Measurements from ENCODE around the gene SLC22A23.
A peak's percentile ranks its signal among the peaks of the same experiment; 100 is the strongest.

Gene SLC22A23

DNA sequence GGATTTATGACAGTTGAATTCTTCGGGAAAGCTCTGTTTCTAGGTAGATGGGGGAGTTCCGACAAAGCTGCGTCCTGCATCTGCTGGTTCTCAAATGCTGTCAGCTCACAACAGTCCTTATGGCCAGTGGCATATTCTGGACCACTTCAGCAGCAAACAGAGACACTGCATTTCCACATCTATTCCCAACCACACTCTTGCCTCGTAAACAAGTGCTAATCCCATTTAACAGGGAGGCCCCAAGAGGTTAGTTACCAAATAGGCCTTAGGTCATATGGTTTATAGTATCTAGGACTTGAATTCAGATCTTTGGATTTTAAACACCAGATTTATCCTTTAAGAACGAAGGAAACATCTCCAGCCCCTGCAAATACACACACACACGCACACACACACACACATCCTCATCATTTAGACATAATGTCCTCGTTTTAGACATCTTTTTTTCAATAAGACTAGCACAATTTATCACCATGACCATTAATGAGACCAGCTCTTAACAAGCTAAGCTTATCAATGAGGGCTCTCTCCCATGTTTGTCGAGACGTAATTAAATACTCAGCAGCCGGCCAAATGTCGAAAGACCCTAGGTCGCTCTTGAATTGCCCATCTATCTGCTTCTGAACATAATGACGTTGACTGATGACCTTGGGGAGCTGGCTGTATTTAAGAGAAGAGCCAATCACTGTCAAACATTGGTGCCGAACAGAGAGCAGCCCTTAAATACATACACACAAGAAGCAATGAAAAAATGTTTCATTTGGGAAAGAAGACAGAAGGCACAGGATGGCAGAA is 113.6 kb downstream of the SLC22A23 start:
- Histone ChIP-seq H3K4me3 (ENCODE audit: low read length) (no peak overlapping the region), H3K27ac (ENCODE audit: low read depth, low read length) (no peak overlapping the region; the same call in 1 of the 2 replicates), H3K4me1 (ENCODE audit: insufficient read depth, low read length) (peaks cover 64% of the 10 kb centered on the region), H3K9me3 (ENCODE audit: insufficient read depth, low read depth, low read length) (no peaks in the 10 kb centered on the region), H3K36me3 (ENCODE audit: insufficient read depth, low read length) (no peaks in the 10 kb centered on the region), H3K9ac (ENCODE audit: low read depth, low read length) (no peak overlapping the region), H3K27me3 (ENCODE audit: insufficient read depth, low read length) (no peaks in the 10 kb centered on the region)
- WGBS, result 77% methylated on average over 13 of the region's 14 CpGs

DNA sequence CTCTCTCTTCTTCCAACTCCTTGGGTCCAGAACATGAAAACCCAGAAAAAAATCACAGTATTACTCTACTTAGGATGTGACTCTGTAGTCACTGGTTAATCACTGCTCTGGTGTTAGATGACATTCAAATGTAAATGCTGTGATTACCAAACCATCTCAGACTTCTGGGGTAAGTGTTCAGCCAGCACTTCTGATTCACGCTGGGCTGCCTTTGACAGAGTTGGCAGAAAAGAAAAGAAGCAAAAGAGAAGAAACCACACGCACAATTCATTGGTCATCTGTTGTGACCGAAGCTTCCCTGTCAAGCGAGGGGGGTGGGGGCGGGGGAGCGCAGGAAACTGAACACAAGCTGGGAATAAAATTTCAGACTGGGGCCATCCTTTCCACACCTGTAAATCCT is 115.4 kb downstream of the SLC22A23 start:
- H3K9ac ChIP-seq (ENCODE audit: low read depth, low read length), result no peak overlapping the region; the same call in 1 of the 2 replicates
- 5% methylated on average over 6 of the region's 6 CpGs for WGBS
- H3K36me3 ChIP-seq (ENCODE audit: insufficient read depth, low read length), result no peaks in the 10 kb centered on the region
- H3K27me3 ChIP-seq (ENCODE audit: insufficient read depth, low read length), result no peaks in the 10 kb centered on the region
- H3K27ac ChIP-seq (ENCODE audit: low read depth, low read length), result peak overlapping the region; percentile 79
- H3K9me3 ChIP-seq (ENCODE audit: insufficient read depth, low read depth, low read length), result no peaks in the 10 kb centered on the region
- no peak overlapping the region for H3K4me3 ChIP-seq (ENCODE audit: low read length)
- peaks cover 76% of the 10 kb centered on the region for H3K4me1 ChIP-seq (ENCODE audit: insufficient read depth, low read length)

DNA sequence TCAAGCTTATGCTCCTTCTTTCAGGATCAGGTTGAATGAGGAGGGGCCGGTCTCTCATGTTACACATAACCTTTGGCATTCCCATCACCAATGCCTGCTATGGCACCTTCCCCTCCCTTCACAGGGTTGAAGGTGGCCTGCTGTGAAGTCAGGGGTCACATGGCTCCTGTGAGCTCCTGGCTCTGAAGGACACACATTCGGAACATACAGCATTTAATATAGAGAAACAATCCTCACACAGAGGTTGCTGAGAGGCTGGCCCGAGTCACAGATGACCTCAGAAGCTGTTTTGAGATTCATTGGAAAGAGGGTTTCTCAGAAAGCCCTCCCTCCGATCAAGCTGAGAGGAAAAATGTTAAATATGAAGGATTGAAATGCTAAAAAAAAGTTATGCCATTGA is 116.0 kb downstream of the SLC22A23 start:
- Histone ChIP-seq H3K4me1 (ENCODE audit: insufficient read depth, low read length) (peaks cover 80% of the 10 kb centered on the region), H3K36me3 (ENCODE audit: insufficient read depth, low read length) (no peaks in the 10 kb centered on the region), H3K4me3 (ENCODE audit: low read length) (no peak overlapping the region), H3K9ac (ENCODE audit: low read depth, low read length) (no peak overlapping the region), H3K27me3 (ENCODE audit: insufficient read depth, low read length) (no peaks in the 10 kb centered on the region), H3K9me3 (ENCODE audit: insufficient read depth, low read depth, low read length) (no peaks in the 10 kb centered on the region), H3K27ac (ENCODE audit: low read depth, low read length) (peak overlapping the region; percentile 79; the same call in 1 of the 2 replicates)
- 40% methylated on average over 4 of the region's 4 CpGs for WGBS

DNA sequence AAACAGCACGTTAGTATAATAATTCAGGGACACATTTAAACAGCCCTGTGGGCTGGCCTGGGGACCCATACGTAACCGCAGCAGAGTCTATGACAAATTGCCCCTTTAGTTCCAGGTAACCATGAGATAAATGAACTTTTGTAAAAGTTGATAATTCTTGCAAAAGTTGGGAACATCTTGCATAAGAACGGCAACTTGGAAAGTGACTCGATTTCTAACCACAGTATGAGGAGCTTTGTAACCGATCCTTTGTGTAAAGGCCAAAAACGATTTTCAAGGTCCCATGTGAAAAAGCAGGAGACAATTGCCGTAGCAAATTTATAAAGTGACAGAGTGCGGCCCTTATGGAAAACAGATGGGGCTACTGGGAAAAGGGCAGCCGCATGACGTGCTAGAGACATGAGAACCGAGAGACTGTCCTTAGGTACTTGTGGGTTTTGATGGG is 116.5 kb downstream of the SLC22A23 start:
- no peak overlapping the region for H3K4me3 ChIP-seq (ENCODE audit: low read length)
- H3K4me1 ChIP-seq (ENCODE audit: insufficient read depth, low read length), result peaks cover 80% of the 10 kb centered on the region
- H3K27me3 ChIP-seq (ENCODE audit: insufficient read depth, low read length), result no peaks in the 10 kb centered on the region
- no peaks in the 10 kb centered on the region for H3K9me3 ChIP-seq (ENCODE audit: insufficient read depth, low read depth, low read length)
- no peaks in the 10 kb centered on the region for H3K36me3 ChIP-seq (ENCODE audit: insufficient read depth, low read length)
- H3K27ac ChIP-seq (ENCODE audit: low read depth, low read length), result peak overlapping the region; percentile 79; the same call in 1 of the 2 replicates
- WGBS, result 84% methylated on average over 12 of the region's 12 CpGs
- no peak overlapping the region for H3K9ac ChIP-seq (ENCODE audit: low read depth, low read length)

DNA sequence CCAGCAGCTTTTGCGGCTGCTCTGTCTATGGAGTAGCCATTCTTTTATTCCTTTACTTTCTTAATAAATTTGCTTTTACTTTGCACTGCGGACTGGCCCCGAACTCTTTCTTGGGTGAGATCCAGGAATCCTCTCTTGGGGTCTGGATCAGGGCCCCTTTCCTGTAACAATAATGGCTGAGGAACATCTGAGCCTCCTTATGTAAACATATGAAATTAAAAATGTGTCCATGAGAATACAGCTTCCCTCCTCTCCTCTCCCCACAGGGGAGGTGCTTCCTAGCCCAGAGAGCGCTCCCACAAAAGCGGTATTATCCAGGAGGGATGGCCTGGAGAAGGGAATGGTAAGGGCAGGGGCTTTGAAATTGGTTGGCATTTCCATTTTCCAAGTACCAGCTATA is 117.0 kb downstream of the SLC22A23 start:
- H3K9me3 ChIP-seq (ENCODE audit: insufficient read depth, low read depth, low read length), result no peaks in the 10 kb centered on the region
- no peak overlapping the region for H3K4me3 ChIP-seq (ENCODE audit: low read length)
- H3K9ac ChIP-seq (ENCODE audit: low read depth, low read length), result no peak overlapping the region
- no peaks in the 10 kb centered on the region for H3K36me3 ChIP-seq (ENCODE audit: insufficient read depth, low read length)
- H3K27ac ChIP-seq (ENCODE audit: low read depth, low read length), result peak overlapping the region; percentile 79; the same call in 1 of the 2 replicates
- no peaks in the 10 kb centered on the region for H3K27me3 ChIP-seq (ENCODE audit: insufficient read depth, low read length)
- peaks cover 80% of the 10 kb centered on the region for H3K4me1 ChIP-seq (ENCODE audit: insufficient read depth, low read length)
- WGBS, result 76% methylated on average over 5 of the region's 5 CpGs

DNA sequence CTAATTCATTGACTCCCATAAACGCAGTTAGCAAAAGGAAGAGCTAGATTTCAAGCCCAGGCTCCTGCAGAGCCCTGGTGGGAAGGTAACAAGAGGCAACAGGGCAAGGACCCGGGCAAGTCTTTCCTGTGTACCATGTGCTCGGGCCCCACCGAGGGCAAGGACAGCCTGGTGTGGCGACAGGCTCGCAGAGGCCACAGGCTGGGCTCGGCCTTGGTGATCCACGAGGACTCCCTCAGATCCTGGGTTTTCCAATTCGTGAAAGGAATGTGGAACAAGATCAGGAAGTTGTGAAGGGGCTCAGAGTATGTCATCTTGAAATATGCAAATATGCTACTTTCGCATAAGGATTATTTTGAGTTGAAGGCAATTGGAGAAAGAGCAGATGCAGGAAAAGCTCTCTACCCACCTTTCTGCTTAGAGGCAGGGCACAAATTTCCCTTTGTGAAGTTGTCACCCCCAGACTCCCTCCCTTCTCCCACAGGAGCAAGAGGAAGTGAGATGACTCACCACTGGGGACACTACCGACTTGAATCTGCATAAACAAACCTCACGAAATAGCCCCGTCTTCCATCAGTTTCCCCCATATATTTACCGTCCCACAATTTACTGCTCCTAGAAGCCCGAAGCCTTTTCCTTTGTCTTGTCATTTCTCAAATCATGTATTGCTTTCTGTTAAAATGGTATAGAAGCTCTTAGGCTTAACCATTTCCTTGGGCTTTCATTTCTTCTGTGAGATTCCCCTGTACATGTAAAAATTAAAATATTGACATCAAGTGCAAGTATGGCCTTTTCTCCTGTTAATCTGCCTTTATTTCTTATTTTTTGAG is 119.1 kb downstream of the SLC22A23 start:
- peak overlapping the region; percentile 80 for H3K27ac ChIP-seq (ENCODE audit: low read depth, low read length)
- peaks cover 68% of the 10 kb centered on the region for H3K4me1 ChIP-seq (ENCODE audit: insufficient read depth, low read length)
- H3K9me3 ChIP-seq (ENCODE audit: insufficient read depth, low read depth, low read length), result no peaks in the 10 kb centered on the region
- no peaks in the 10 kb centered on the region for H3K27me3 ChIP-seq (ENCODE audit: insufficient read depth, low read length)
- H3K9ac ChIP-seq (ENCODE audit: low read depth, low read length), result peak overlapping the region; percentile 5; the same call in 1 of the 2 replicates
- 46% methylated on average over 15 of the region's 15 CpGs for WGBS
- no peaks in the 10 kb centered on the region for H3K36me3 ChIP-seq (ENCODE audit: insufficient read depth, low read length)
- H3K4me3 ChIP-seq (ENCODE audit: low read length), result no peak overlapping the region

DNA sequence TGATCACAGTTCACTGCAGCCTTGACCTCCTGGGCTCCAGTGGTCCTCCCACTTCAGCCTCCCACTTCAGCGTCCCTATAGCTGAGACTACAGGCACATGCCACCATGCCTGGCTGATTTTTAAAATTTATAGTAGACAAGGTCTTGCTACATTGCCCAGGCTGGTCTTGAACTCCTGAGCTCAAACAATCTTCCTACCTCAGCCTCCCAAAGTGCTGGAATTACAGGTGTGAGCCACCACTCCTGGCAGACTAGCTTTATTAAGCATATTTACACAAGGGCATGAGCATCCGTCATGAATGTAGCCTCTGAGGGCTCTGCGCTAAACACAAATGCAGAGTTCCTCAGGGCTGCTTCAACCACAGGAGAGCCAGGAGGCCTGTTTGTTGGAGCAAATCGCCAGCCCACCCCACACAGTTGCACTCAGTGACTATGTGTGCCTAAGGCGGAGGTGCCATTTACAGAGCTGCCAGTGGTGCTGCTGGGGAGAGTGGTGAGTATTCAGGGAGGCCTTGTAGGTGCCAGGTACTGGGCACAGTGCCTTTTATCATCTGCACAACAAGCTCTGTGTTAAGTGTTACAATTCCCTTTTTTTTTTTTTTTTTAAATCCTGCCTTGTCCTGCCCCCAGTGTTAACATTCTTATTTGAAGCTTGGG is 119.9 kb downstream of the SLC22A23 start:
- Histone ChIP-seq H3K36me3 (ENCODE audit: insufficient read depth, low read length) (no peaks in the 10 kb centered on the region), H3K27me3 (ENCODE audit: insufficient read depth, low read length) (no peaks in the 10 kb centered on the region), H3K9me3 (ENCODE audit: insufficient read depth, low read depth, low read length) (no peaks in the 10 kb centered on the region), H3K4me1 (ENCODE audit: insufficient read depth, low read length) (peaks cover 62% of the 10 kb centered on the region), H3K9ac (ENCODE audit: low read depth, low read length) (peak overlapping the region; percentile 5; the same call in 1 of the 2 replicates), H3K4me3 (ENCODE audit: low read length) (no peak overlapping the region), H3K27ac (ENCODE audit: low read depth, low read length) (0 out of 2 replicates have a peak overlapping the region, but pooled peaks have one; percentile 80)
- 93% methylated on average over 5 of the region's 5 CpGs for WGBS

DNA sequence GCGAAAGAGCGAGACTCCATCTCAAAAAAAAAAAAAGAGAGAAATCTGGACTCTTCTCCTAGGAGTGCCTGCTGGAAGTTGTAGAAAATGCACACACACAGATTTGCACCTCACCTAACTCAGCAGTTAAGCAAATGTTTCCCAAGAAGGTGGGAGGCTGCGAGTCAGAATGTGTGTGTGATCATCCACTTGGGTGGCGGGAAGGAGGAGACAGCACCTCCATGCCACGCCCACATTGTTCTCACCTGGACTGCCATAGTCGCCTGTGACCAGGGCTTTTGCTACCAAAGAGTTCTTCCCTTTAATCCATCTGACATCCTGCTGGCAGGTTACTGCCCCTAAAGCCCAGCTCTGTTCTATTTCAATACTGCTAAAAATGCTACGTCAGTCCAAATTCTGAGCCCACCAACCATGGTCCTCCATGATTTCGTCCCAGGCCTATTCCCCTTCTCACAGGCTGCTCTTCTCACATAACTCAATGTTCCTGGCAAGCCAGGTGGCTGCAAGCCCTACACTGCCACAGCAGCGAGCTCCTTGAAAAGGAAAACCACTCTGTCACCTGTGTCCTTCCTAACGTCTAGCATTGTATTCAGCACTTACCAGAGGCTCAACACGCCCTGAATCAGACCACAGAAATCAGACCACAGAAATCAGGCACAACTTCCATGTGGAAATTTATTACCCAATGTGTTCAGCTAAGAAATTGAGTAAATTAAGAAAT is 120.6 kb downstream of the SLC22A23 start:
- 91% methylated on average over 11 of the region's 11 CpGs for WGBS
- peaks cover 62% of the 10 kb centered on the region for H3K4me1 ChIP-seq (ENCODE audit: insufficient read depth, low read length)
- no peak overlapping the region for H3K27ac ChIP-seq (ENCODE audit: low read depth, low read length)

DNA sequence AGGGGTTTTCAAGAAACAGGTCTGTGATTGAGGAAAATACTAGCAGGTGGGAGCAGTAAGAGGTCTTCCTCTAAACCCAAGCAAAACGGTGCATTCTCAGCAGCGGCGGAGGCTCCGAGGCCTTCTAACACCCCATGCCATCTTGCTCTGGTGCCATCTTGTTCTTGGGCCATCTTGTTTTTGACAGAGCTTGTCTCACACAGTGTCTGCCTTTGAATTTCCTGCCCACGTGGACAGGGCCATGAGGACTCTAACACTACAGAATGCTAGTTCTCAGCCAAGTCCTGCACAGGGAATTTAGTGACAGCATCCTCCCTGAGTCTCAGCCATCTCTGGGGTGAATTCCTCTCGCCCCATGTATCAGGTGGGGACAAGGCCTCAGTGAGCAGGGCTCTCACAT is 121.7 kb downstream of the SLC22A23 start:
- no peaks in the 10 kb centered on the region for H3K36me3 ChIP-seq (ENCODE audit: insufficient read depth, low read length)
- H3K27me3 ChIP-seq (ENCODE audit: insufficient read depth, low read length), result no peaks in the 10 kb centered on the region
- WGBS, result 92% methylated on average over 6 of the region's 6 CpGs
- H3K27ac ChIP-seq (ENCODE audit: low read depth, low read length), result no peak overlapping the region
- no peak overlapping the region for H3K4me3 ChIP-seq (ENCODE audit: low read length)
- H3K9ac ChIP-seq (ENCODE audit: low read depth, low read length), result no peak overlapping the region
- H3K4me1 ChIP-seq (ENCODE audit: insufficient read depth, low read length), result peaks cover 53% of the 10 kb centered on the region
- H3K9me3 ChIP-seq (ENCODE audit: insufficient read depth, low read depth, low read length), result no peaks in the 10 kb centered on the region

More for the DNA sequence above, 120.6 kb downstream of the SLC22A23 start:
- Histone ChIP-seq H3K36me3 (ENCODE audit: insufficient read depth, low read length) (no peaks in the 10 kb centered on the region), H3K27me3 (ENCODE audit: insufficient read depth, low read length) (no peaks in the 10 kb centered on the region), H3K9me3 (ENCODE audit: insufficient read depth, low read depth, low read length) (no peaks in the 10 kb centered on the region), H3K9ac (ENCODE audit: low read depth, low read length) (no peak overlapping the region), H3K4me3 (ENCODE audit: low read length) (no peak overlapping the region)

DNA sequence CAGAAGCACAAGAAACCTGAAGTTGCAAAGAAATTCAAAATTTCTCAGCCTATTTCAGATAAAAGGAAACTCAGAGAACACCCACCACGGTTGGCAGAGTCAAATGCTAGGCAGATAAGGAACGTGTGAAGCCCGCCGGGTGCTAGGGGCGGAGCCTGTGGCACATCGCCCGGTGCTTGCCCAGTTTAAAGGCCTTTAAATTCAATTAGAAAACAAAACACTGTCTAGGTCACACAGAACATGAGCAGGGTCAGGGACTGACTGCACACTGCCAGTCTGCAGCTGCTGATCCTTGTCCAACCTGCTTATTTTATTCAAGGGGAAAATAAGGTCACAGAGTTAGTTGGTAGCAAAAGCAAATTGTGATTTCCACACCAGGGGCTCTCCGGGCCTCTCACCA is 122.3 kb downstream of the SLC22A23 start:
- Histone ChIP-seq H3K4me3 (ENCODE audit: low read length) (no peak overlapping the region), H3K27ac (ENCODE audit: low read depth, low read length) (no peak overlapping the region)

More for the DNA sequence above, 122.3 kb downstream of the SLC22A23 start:
- Histone ChIP-seq H3K9ac (ENCODE audit: low read depth, low read length) (no peak overlapping the region), H3K36me3 (ENCODE audit: insufficient read depth, low read length) (no peaks in the 10 kb centered on the region), H3K9me3 (ENCODE audit: insufficient read depth, low read depth, low read length) (no peaks in the 10 kb centered on the region), H3K4me1 (ENCODE audit: insufficient read depth, low read length) (peaks cover 46% of the 10 kb centered on the region), H3K27me3 (ENCODE audit: insufficient read depth, low read length) (no peaks in the 10 kb centered on the region)
- 82% methylated on average over 8 of the region's 8 CpGs for WGBS
